Measurements from ENCODE around the gene CFAP58.

DNA sequence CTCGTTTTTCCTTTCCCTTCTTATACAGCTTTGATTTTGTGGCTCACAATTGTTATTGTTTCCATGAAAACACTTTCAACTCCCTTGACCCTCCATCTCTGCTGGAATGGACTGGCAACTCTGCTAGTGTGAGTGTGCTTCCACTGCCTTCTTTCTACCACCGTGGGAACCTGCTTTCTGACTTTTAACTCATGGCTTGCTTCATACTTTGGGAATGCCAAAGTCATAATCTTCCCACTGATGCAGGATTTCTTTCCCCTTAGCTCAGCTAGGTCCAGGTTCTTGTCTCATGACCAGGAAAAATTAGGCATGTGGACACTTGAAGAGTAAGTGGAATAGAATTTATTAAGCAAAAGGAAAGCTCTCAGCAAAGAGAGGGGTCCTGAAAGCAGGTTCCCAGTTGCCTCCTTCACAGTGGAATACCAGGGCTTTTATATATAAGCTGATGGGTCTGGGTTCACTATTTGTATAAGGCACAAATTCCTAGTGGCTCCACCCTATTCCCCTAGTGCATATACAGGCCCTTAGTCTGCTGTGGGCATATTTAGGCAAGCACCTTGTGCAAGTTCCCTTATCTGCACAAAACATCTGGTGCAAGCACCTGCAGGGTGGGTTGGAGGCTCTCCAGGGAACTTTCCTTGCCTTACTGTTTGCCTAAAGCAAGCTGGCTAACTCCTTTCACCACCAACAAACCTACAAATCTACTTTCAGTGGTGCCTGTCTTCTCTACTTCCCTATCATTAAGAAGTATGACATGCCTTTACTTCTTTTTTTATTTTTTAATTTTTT, 119.5 kb downstream of the CFAP58 start:
- TF ChIP-seq, protein P1, sequence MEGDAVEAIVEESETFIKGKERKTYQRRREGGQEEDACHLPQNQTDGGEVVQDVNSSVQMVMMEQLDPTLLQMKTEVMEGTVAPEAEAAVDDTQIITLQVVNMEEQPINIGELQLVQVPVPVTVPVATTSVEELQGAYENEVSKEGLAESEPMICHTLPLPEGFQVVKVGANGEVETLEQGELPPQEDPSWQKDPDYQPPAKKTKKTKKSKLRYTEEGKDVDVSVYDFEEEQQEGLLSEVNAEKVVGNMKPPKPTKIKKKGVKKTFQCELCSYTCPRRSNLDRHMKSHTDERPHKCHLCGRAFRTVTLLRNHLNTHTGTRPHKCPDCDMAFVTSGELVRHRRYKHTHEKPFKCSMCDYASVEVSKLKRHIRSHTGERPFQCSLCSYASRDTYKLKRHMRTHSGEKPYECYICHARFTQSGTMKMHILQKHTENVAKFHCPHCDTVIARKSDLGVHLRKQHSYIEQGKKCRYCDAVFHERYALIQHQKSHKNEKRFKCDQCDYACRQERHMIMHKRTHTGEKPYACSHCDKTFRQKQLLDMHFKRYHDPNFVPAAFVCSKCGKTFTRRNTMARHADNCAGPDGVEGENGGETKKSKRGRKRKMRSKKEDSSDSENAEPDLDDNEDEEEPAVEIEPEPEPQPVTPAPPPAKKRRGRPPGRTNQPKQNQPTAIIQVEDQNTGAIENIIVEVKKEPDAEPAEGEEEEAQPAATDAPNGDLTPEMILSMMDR (conservative IDR thresholded peaks at IDR 0.05): no peak
- TF ChIP-seq EZH2 (IDR thresholded peaks at IDR 0.05; ENCODE audit: low read depth): no peak

Data from PC-9 (cell line).